ENCODE data around the gene GMDS.

GRCh38 chr6:2127484-2127911 lies 117.9 kb downstream of the GMDS start:
- no peak for TF ChIP-seq CTCF (IDR thresholded peaks at IDR 0.05)
- peak in 1 of 2 donors; percentile 18 for TF ChIP-seq POLR2A (IDR thresholded peaks at IDR 0.05)

All from heart left ventricle (tissue), 13 donors.